HG03354 (cell line): ENCODE measurements around the gene PHTF1.

Experiments used
- ATAC-seq: cut with Tn5 transposase; IDR thresholded peaks from one replicate; pipeline ENCODE4 v1.9.1; 2021; ENCODE audit warnings: mild to moderate bottlenecking; ENCODE audit not compliant: unreplicated experiment, poor library complexity, severe bottlenecking

The PHTF1 gene

GRCh38 chr1:113759333-113760101 lies at the start of gene PHTF1:
Gene PHTF1, minus strand, starts transcription at chr1:113759486. Its CDS starts 783 bp downstream, at chr1:113758703.
- peak; percentile 87 for ATAC-seq

- ATAC-seq = no peak
Measured at GRCh38 chr1:113808450-113809195, 49.3 kb upstream of the PHTF1 start.

- no peak for ATAC-seq
Measured at GRCh38 chr1:113805639-113806038, 46.4 kb upstream of the PHTF1 start.

GRCh38 chr1:113805256-113805531 lies 45.9 kb upstream of the PHTF1 start:
- no peak for ATAC-seq

DNA sequence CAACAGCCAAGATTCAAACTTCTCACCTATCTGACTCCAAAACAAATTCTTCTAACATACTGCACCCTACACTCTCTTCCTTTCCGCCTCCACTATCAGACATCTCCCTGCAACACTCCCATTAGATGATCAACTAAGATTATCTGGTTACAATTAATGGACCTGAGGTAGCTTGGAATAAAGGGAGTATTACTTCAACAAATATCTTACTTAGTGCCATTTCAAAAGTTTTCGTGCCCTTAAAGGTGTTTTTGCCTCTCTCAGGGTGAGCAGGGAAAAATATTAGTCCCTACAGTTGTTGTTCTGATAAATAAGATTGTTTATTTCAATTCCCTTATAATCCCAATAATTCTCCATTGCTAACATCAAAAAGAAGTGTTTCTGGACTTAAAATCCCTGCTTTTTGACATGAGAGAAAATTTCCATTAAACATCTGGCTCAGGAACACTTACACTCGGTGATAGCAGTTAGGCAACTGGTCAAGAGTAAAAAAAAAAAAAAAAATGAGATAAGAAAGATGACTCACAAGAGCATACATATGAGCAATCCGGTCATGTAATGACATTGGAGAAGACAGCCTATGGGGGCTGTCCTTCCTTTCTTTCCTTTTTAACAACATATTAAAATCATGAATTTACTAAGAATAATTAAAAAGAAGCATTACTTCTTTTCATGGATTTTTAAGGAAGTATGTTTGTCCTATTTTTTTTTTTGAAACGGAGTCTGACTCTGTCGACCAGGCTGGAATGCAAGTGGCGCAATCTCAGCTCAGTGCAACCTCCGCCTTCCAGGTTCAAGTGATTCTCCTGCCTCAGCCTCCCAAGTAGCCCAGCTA lies 45.4 kb upstream of the PHTF1 start:
- ATAC-seq = no peak

DNA sequence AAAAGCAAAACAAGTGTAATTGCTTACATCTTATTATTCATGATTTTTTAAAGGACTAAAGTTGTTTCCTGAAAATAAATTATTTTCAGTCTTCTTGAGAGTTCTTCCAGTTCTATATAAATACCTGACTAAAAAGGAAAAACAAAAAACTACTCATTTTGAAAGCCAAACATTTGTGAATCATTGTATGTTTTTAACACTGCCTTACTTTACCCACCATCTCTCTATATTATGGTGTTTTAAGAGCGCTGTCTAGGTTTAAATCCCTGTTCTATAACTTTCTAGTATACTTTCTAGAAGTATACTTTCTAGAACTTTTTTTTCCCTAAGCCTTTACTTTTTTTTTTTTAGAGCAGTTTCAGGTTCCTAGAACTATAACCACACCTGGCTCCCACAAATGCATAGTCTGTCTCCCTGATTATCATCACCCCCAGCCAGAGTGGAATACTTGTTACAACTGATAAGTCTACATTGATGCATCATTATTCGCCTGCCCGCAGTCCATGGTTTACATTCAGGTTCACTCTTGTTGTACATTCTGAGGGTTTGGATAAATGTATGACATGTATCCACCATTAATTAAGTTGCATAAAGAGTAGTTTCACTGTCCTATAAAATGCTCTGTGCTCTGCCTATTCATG lies 43.2 kb upstream of the PHTF1 start:
- ATAC-seq = no peak

- no peak for ATAC-seq
Measured at GRCh38 chr1:113800487-113800886, 41.2 kb upstream of the PHTF1 start.

- no peak for ATAC-seq
Measured at GRCh38 chr1:113797472-113797871, 38.2 kb upstream of the PHTF1 start.

GRCh38 chr1:113793878-113794834 lies 34.9 kb upstream of the PHTF1 start:
- peak; percentile 81 for ATAC-seq

- no peak for ATAC-seq
Measured at GRCh38 chr1:113792986-113793385, 33.7 kb upstream of the PHTF1 start.

- peak; percentile 58 for ATAC-seq
Measured at GRCh38 chr1:113792471-113792870, 33.2 kb upstream of the PHTF1 start.

DNA sequence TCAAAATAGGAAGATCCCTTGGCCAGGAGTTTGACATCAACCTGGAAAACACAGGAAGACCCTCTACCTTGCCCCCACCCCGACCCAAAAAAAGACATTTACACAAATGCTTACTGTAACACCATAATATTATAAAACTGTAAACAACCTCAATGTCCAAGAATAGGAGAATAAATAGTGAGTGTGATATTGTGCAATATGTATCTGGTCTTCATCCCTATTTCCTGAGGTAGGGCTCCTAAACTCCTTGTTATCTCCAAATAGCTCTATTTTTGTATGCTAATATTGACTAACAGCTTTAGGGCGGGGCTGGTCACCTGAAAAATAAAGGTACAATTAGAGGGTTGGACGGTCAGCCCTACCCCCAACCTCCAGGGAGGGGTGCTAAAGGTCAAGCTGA lies 29.5 kb upstream of the PHTF1 start:
- no peak for ATAC-seq

- no peak for ATAC-seq
Measured at GRCh38 chr1:113787663-113788062, 28.4 kb upstream of the PHTF1 start.

DNA sequence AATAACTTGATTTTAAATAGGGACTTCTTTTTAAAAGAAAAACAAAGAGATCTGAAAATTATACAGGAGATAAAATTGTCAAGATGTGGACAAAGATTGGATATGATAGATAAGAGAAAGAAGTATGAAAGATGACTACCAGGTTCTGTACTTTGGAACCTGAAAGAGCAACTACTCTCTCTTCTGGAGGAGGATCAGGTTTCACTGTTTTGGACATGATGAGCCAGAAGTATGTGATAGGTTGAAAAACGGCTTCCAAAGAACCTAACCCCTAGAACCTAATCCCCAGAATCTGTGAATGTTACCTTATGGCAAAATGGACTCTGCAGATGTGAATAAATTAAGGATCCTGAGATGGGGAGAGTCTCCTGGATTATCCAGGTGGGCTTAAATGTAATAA lies 26.8 kb upstream of the PHTF1 start:
- ATAC-seq = no peak

DNA sequence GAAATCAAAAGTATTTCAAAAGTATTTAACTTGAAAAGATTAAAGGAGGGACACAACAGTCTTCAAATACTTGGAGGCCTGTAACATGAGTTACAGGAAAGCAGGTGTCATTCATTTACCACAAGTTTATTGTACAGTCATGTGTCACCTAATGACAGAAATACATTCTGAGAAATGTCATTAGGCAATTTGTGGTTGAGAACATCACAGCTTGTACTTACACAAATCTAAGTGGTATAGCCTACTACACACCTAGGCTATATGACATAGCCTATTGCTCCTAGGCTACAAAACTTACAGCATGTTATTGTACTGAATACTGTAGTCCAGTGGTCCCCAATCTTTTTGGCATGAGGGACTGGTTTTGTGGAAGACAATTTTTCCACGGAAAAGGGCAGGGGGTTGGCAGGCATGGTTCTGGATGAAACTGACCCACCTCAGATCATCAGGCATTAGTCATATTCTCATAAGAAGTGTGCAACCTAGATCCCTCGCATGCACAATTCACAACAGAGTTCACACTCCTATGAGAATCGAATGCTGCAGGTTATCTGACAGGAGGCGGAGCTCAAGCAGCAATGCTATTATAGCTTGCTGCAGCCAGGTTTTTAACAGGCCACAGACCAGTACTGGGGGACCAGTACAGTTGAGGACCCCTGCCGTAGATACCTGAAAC lies 25.0 kb upstream of the PHTF1 start:
- peak; percentile 78 for ATAC-seq

- peak; percentile 83 for ATAC-seq
Measured at GRCh38 chr1:113783254-113784103, 24.2 kb upstream of the PHTF1 start.

- no peak for ATAC-seq
Measured at GRCh38 chr1:113782406-113782805, 23.1 kb upstream of the PHTF1 start.
